ELR (cell line): ENCODE data around the gene RBKS.

ENCODE experiments used
- DNase-seq: peaks from one replicate; pipeline ENCODE4 v3.0.0-alpha.2; 2015; ENCODE audit warnings: low read depth

Gene RBKS

GRCh38 chr2:27734305-27734704 lies 155.9 kb downstream of the RBKS start:
- DNase-seq = no peak
